ENCODE measurements around the gene KCNN3. TPM values are rescaled to one million over a fixed set of nuclear protein-coding genes. Genes with fewer than 3 reads are reported as not detected.
A peak's percentile ranks its signal among the peaks of the same experiment; 100 is the strongest.

KCNN3 gene
- total and polyA plus RNA-seq, 2 of the 13 experiments (the other 11 are each of a cell fraction or from before 2014, with no cell fraction given): not detected

- no peak for TF ChIP-seq MAZ (IDR thresholded peaks at IDR 0.05; ENCODE audit: borderline replicate concordance, low read depth, low read length)
- no peak for TF ChIP-seq MAZ (CRISPR knock-in tag; IDR thresholded peaks at IDR 0.05; ENCODE audit: low read depth)
- peak; percentile 96 for TF ChIP-seq MAFF (IDR thresholded peaks at IDR 0.05; ENCODE audit: low read depth, low read length)
- TF ChIP-seq XBP1 (CRISPR knock-in tag; IDR thresholded peaks at IDR 0.05): no peak
- peak; percentile 94 to 97 for TF ChIP-seq MAFK (conservative IDR thresholded peaks at IDR 0.05 in 1 of 2, IDR thresholded peaks at IDR 0.05 in 1 of 2; ENCODE audit: low read length in 2 of 2)
- no peak for TF ChIP-seq ZFP37 (CRISPR knock-in tag; IDR thresholded peaks at IDR 0.05; ENCODE audit: borderline replicate concordance)
Observed at GRCh38 chr1:154746622-154747299, 123.3 kb downstream of the KCNN3 start (continued).

DNA sequence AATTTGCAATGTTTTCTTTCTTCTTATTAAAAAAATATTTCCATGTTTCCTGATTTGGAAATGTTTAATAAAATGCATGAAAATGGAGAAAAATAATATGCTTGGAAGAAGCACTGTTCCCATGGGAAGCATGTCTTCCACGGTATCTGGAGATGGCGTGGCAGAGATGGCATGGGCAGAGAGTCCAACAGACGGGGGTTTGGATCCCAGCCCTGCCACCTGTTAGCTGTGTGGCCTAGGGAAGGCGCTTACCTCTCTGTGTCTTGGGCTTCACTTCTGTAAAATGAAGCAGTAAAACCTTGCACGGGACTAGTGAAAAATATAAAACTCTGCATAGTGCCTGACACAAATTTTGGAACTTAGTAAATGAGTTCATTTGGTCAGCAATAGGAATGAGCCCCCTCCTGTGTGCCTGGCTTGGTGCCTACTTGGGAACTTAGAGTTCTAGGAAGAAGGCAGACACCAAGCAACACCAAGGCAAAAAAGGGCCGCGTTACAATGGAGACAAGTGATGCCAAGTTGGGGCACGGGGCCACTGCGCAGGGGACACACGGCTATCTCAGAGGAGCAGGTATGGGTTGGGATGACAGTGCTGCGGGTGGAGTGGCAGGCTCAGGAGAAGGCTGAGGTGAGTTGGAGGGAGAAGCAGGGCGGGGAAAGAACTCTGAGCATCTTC is 124.2 kb downstream of the KCNN3 start:
- in situ Hi-C loops (cut with HindIII; ENCODE audit: extremely low pct_ligation_motif_present, low pct_unique_long_range_greater_than_20kb): no loop called here
- POLR2A ChIA-PET: no interaction called here
- Histone ChIP-seq H3K9me3 (ENCODE audit: low read length) (no peaks in the 10 kb centered on the region), H3K36me3 (replicated peaks in 1 of 2; ENCODE audit: control insufficient read depth in 1 of 2, insufficient read depth in 2 of 2, low read length in 2 of 2) (no peaks in the 10 kb centered on the region), H4K20me1 (ENCODE audit: insufficient read depth, low read length) (no peaks in the 10 kb centered on the region), H3K79me2 (ENCODE audit: insufficient read depth, low read length) (no peaks in the 10 kb centered on the region), H3K9ac (ENCODE audit: insufficient read depth, low read depth, low read length) (no peak overlapping the region), H3K4me3 (replicated peaks in 1 of 3; ENCODE audit: insufficient read depth in 1 of 3, low read depth in 2 of 3, low read length in 3 of 3) (no peak overlapping the region), H3K4me1 (ENCODE audit: insufficient read depth, low read length) (0 out of 2 replicates have a peak, but pooled peaks cover 13% of the 10 kb centered on the region), H3K27me3 (ENCODE audit: control insufficient read depth in 1 of 2, insufficient read depth in 2 of 2, low read length in 2 of 2) (peaks cover 1 to 68% of the 10 kb centered on the region in 2 experiments; a peak in 2 of 5 replicates), H3K27ac (ENCODE audit: extremely low read length, insufficient read depth, low read length) (no peak overlapping the region), H2AFZ (ENCODE audit: low read length) (no peak overlapping the region), H3K4me2 (ENCODE audit: low read depth, low read length) (no peak overlapping the region)
- FAIRE-seq (no peak), DNase-seq (ENCODE audit: low spot score) (no peak), ATAC-seq (no peak)
- CTCF ChIA-PET (ENCODE audit: low intra/inter-chr PET ratio, low total read pairs): no interaction called here
- intact Hi-C loops (cut with micrococcal nuclease; ENCODE audit: unreplicated experiment): no loop called here
- BruUV-seq (replicated peaks): no TSS peak
- TF ChIP-seq ZNF484 (CRISPR knock-in tag; IDR thresholded peaks at IDR 0.05; ENCODE audit: borderline replicate concordance, low read depth) (no peak), ZFP82 (CRISPR knock-in tag; IDR thresholded peaks at IDR 0.05; ENCODE audit: borderline replicate concordance) (no peak), SOX6 (IDR thresholded peaks at IDR 0.05) (no peak), SOX6 (CRISPR knock-in tag; IDR thresholded peaks at IDR 0.05) (no peak), ZNF225 (CRISPR knock-in tag; IDR thresholded peaks at IDR 0.05) (no peak), ZNF720 (CRISPR knock-in tag; IDR thresholded peaks at IDR 0.05) (no peak), ZNF766 (CRISPR knock-in tag; IDR thresholded peaks at IDR 0.05; ENCODE audit: borderline replicate concordance) (no peak), ZNF607 (CRISPR knock-in tag; IDR thresholded peaks at IDR 0.05; ENCODE audit: borderline replicate concordance) (no peak), ZBTB7B (CRISPR knock-in tag; IDR thresholded peaks at IDR 0.05) (no peak), HDAC2 (CRISPR knock-in tag; IDR thresholded peaks at IDR 0.05) (no peak), JUN (CRISPR knock-in tag; IDR thresholded peaks at IDR 0.05) (no peak), ZNF547 (CRISPR knock-in tag; IDR thresholded peaks at IDR 0.05) (no peak), MTA1 (CRISPR knock-in tag; IDR thresholded peaks at IDR 0.05; ENCODE audit: borderline replicate concordance) (no peak), YEATS2 (CRISPR knock-in tag; IDR thresholded peaks at IDR 0.05; ENCODE audit: borderline replicate concordance) (no peak), THAP11 (CRISPR knock-in tag; IDR thresholded peaks at IDR 0.05) (no peak)
- 20% methylated on average over 12 of the region's 12 CpGs for WGBS (ENCODE audit: low lambda C conversion rate)

Data from HepG2 (cell line).